Tibial artery (tissue), 4 donors: ENCODE measurements around the gene ODF2.
A peak's percentile ranks its signal among the peaks of the same experiment; 100 is the strongest.
"Not testable (repeated sequence)": the region's sequence is repeated elsewhere in the genome, so short reads cannot be mapped to it uniquely, and the experiment has no call there.

Experiments used
- DNase-seq, 2 donors: peaks; one replicate each; pipeline ENCODE4 v3.0.0-alpha.2; 2019
- H3K27ac ChIP-seq, 2 donors: fragments of 200-600 bp; sonication (generic) in 1 of 2; 1 replicate in 1 of 2; 2 replicates in 1 of 2; pipeline ENCODE4 v1.5.1; 2018 to 2019; ENCODE audit warnings: mild to moderate bottlenecking in 1 of 2
- H3K27me3 ChIP-seq, 2 donors: fragments of 200-600 bp; sonication (generic) in 1 of 2; one replicate each; pipeline versions ENCODE4 v1.5.1 to v1.6.0; 2016 to 2019
- H3K36me3 ChIP-seq, 3 donors: fragments of 200-600 bp; sonication (generic) in 2 of 3; one replicate each; pipeline ENCODE4 v1.5.1; 2016 to 2019; ENCODE audit warnings: mild to moderate bottlenecking in 2 of 3
- H3K4me1 ChIP-seq, 4 donors: fragments of 200-600 bp; sonication (generic) in 2 of 4; 1 replicate in 3 of 4; 2 replicates in 1 of 4; pipeline ENCODE4 v1.5.1; 2016 to 2019
- H3K4me3 ChIP-seq, 2 donors: fragments of 200-600 bp; sonication (generic) in 1 of 2; 1 replicate in 1 of 2; 2 replicates in 1 of 2; pipeline ENCODE4 v1.5.1; 2018 to 2019; ENCODE audit warnings: mild to moderate bottlenecking in 2 of 2
- H3K9me3 ChIP-seq, 3 donors: fragments of 200-600 bp; sonication (generic) in 1 of 3; one replicate each; pipeline ENCODE4 v1.5.1; 2016 to 2019
- CTCF ChIP-seq, 2 experiments: fragments of 200-600 bp in 1 of 2; fragments of 450-650 bp in 1 of 2; IDR thresholded peaks; one replicate each; pipeline ENCODE4 v1.5.1; 2017 to 2019; ENCODE audit warnings: antibody characterized with exemption in 2 of 2, mild to moderate bottlenecking in 1 of 2, moderate library complexity in 1 of 2
- intact Hi-C: fragments of 100-400 bp; cut with DNase I; formaldehyde crosslinking; loops from one replicate; pipeline ENCODE4 v1.15.0; 2023; ENCODE audit warnings: low total_unique reads

Gene ODF2

GRCh38 chr9:128411364-128412119, 44.3 kb upstream of the ODF2 start:
- no peak overlapping the region for H3K27ac ChIP-seq
- H3K4me1 ChIP-seq = no peaks in the 10 kb centered on the region
- TF ChIP-seq CTCF (IDR thresholded peaks at IDR 0.05) = no peak
- H3K4me3 ChIP-seq = no peak overlapping the region
- no peak for DNase-seq
- no peaks in the 10 kb centered on the region for H3K9me3 ChIP-seq
- peaks cover 0 to 51% of the 10 kb centered on the region in 2 donors for H3K27me3 ChIP-seq
- intact Hi-C loops = no loop called here
- H3K36me3 ChIP-seq = no peaks in the 10 kb centered on the region

- H3K9me3 ChIP-seq = no peaks in the 10 kb centered on the region
- H3K4me3 ChIP-seq = no peak overlapping the region
- no peak overlapping the region for H3K27ac ChIP-seq
- no peaks in the 10 kb centered on the region for H3K36me3 ChIP-seq
- peaks cover 0 to 55% of the 10 kb centered on the region in 2 donors for H3K27me3 ChIP-seq
- peak in 1 of 2 donors; percentile 43 for DNase-seq
- H3K4me1 ChIP-seq = no peaks in the 10 kb centered on the region
- TF ChIP-seq CTCF (IDR thresholded peaks at IDR 0.05) = peak; percentile 34 to 38
- intact Hi-C loops = no loop called here
These were observed 43.6 kb upstream of the ODF2 start for GRCh38 chr9:128412120-128412790.

- H3K4me1 ChIP-seq, DNase-seq, H3K9me3 ChIP-seq, intact Hi-C loops, H3K27ac ChIP-seq, H3K36me3 ChIP-seq, H3K4me3 ChIP-seq: not testable (repeated sequence)
- H3K27me3 ChIP-seq = peaks cover 0 to 57% of the 10 kb centered on the region in 2 donors
These were observed 42.1 kb upstream of the ODF2 start for GRCh38 chr9:128413728-128414127.

- H3K36me3 ChIP-seq = no peaks in the 10 kb centered on the region
- TF ChIP-seq CTCF (IDR thresholded peaks at IDR 0.05) = no peak
- no peak overlapping the region for H3K4me3 ChIP-seq
- peaks cover 0 to 9% (median 7%) of the 10 kb centered on the region in 4 donors for H3K4me1 ChIP-seq
- peaks cover 0 to 57% of the 10 kb centered on the region in 2 donors for H3K27me3 ChIP-seq
- H3K9me3 ChIP-seq = no peaks in the 10 kb centered on the region
- no peak overlapping the region for H3K27ac ChIP-seq
- intact Hi-C loops = no loop called here
- no peak for DNase-seq
These were observed 41.3 kb upstream of the ODF2 start for GRCh38 chr9:128414461-128414860.

- Histone ChIP-seq H3K36me3 (no peaks in the 10 kb centered on the region), H3K4me1 (peaks cover 0 to 16% (median 13%) of the 10 kb centered on the region in 4 donors), H3K4me3 (no peak overlapping the region), H3K27me3 (peaks cover 0 to 54% of the 10 kb centered on the region in 2 donors), H3K9me3 (no peaks in the 10 kb centered on the region), H3K27ac (no peak overlapping the region)
- intact Hi-C loops = no loop called here
- TF ChIP-seq CTCF (IDR thresholded peaks at IDR 0.05) = no peak
- DNase-seq = no peak
These were observed 40.5 kb upstream of the ODF2 start for GRCh38 chr9:128415281-128415680.

GRCh38 chr9:128416014-128416413, 39.8 kb upstream of the ODF2 start:
- peaks cover 0 to 54% of the 10 kb centered on the region in 2 donors for H3K27me3 ChIP-seq
- no peak for TF ChIP-seq CTCF (IDR thresholded peaks at IDR 0.05)
- H3K27ac ChIP-seq = no peak overlapping the region
- no peaks in the 10 kb centered on the region for H3K9me3 ChIP-seq
- intact Hi-C loops = no loop called here
- H3K4me1 ChIP-seq = peaks cover 0 to 19% (median 15%) of the 10 kb centered on the region in 4 donors
- H3K36me3 ChIP-seq = no peaks in the 10 kb centered on the region
- H3K4me3 ChIP-seq = no peak overlapping the region
- no peak for DNase-seq
